Muscle of back (tissue), 11 donors: ENCODE results near the gene CYB5RL. TPM values are rescaled to one million over a fixed set of nuclear protein-coding genes. Genes with fewer than 3 reads are reported as not detected.
A peak's percentile ranks its signal among the peaks of the same experiment; 100 is the strongest.
"Not testable (repeated sequence)": the region's sequence is repeated elsewhere in the genome, so short reads cannot be mapped to it uniquely, and the experiment has no call there.

ENCODE experiments used
- DNase-seq, 3 donors: peaks; one replicate each; pipeline versions ENCODE4 v3.0.0 to v3.0.0-alpha.2; 2013
- polyA plus RNA-seq, 10 donors: library from polyadenylated mRNA; unstranded; fragments of 120-200 nt; gene quantifications; one replicate each; pipeline ENCODE4 v1.2.1, GENCODE V29; 2013; ENCODE audit not compliant: insufficient read length in 10 of 10

The CYB5RL gene
- polyA plus RNA-seq, 10 donors, result 4.3 to 8.4 (median 5.7) TPM

DNA sequence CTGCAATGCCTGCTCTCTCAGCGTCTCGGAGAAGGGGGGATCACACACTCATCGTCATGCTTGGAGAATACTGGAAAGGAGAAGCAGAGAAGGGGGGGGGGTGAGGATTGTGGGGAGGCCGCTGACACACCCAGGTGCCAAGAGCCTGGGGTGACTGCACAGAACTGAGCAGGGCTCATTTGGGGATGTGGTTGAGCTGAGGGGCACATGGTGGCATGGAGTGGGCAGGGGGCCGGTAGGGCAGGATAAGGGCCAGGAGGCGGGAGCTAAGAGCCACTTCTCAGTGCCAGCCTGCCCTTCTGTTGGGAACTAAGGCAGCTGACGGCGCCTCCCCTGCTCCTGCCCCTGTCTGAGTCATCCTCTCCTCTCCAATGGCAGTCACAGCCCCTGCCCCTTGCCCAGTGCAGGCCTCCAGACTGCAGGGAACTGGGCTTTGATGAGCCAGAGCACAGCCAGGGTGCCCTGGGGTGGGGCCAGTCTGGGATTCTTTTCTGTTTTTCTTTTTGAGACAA is 27.3 kb upstream of the CYB5RL start:
- no peak for DNase-seq

GRCh38 chr1:54225986-54226559 is 26.2 kb upstream of the CYB5RL start:
- no peak for DNase-seq

DNA sequence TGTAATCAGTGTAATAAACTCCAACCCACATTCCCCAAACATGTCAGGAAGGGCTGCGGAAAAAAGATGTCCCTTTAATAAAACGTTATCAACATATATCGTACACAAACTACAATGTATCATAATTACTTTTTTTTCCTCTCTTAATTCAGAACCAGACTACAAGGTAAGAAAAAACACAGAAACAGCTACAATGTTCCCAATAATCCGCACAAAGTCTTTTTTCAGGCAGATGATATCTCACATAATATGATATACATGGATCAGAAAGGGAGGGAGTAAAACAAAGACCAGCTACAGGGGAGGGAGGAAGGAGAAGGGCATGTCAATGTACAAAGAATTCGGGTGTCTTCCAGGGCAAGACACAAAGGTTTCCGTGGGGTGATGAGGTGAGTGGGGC is 25.5 kb upstream of the CYB5RL start:
- DNase-seq, result no peak

DNA sequence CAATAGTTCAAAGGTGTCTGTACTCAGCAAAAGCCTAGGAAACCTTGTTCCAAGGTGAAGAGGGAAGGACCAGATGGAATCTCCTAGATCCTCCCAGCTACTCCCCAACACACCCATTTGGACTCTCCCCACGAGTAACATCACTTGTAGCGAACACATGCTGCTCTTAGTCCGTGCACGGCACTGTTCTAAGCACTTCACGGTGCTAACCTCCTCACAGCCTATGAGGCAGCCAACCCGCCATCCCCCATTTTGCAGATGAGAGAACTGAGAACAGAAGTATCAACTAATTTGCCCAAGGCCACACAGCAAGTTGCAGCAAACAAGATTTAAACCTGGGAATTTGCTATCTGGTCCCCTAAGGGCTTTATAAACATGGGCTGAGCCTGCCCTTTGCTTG is 24.4 kb upstream of the CYB5RL start:
- no peak for DNase-seq

- peak in 1 of 3 donors; percentile 44 for DNase-seq
Observed at GRCh38 chr1:54223441-54224202, 23.8 kb upstream of the CYB5RL start.

GRCh38 chr1:54222711-54223110 is 22.9 kb upstream of the CYB5RL start:
- no peak for DNase-seq

- no peak for DNase-seq
Observed at GRCh38 chr1:54221867-54222484, 22.1 kb upstream of the CYB5RL start.

DNA sequence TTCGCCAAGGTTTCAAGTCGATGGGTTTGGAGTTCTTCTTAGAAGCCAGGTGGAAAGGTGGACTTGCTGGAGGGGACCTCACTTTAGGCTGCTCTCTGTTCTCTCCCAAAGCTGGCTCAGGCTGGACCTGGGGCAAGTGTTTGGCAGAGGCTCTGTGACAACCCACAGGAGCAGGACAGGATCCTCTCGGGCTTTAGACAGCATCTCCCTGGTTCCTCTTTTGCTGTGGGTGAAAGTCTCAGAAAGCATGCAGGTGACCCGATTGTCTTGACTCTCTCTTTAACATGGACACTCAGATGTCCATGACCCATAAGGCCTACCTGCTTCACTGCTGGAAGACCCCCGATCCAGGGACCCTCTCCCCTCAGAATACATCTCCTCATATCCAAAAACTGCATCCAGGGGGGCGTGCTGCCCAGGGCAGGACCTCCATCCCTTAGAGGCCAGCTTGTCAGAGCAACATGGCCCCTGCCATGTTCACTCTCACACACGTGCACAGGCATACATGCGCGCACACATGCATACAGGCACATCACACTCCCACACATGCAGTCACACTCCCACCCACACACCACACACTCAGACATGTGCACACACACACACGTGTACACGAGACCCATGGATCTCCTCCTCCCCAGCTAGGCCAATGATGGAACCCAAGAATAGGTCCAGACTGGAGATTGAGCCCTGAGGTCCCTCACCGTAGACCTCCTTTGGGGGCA is 21.4 kb upstream of the CYB5RL start:
- DNase-seq, result no peak

DNA sequence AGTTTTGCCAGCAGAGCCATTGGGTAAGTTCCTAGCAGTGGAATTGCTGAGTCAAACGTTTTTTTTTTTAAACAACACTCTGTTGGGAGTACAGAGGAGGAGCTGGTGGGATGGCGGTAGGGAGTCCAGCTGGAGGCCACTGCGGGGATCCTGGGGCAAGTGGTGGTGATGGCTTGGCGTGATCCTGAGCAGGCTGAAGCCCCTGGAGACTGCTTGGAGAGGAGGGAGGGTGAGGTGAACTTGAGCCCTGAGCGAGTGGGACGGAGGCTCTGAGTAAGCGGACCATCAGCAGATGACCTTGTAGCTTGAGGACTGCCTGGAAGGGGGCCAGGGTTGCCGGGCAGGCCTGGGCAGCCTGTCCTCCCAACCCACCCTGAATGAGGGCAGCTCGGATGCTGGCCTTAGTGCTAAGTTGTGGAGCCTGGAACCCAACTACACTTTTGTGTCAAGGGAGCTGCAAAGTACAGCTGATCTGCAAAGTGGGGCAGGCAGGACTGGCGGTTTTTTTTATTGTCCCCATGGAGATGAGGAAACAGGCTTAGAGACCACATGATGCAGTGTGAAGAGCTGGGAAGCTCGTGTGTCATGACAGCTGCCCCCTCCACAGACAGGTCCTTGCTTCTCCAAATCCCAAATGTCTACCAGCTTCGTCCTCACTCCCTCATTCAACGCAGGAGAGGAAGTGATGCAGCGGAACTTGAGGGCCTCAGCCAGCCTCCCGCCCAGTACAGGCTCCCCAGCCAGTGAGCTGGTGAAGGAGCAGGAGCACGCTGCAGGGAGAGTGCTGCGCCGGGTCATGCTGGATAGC is 20.4 kb upstream of the CYB5RL start:
- peak; percentile 46 to 85 (median 56) for DNase-seq

- no peak for DNase-seq
Observed at GRCh38 chr1:54219688-54220003, 19.8 kb upstream of the CYB5RL start.

DNA sequence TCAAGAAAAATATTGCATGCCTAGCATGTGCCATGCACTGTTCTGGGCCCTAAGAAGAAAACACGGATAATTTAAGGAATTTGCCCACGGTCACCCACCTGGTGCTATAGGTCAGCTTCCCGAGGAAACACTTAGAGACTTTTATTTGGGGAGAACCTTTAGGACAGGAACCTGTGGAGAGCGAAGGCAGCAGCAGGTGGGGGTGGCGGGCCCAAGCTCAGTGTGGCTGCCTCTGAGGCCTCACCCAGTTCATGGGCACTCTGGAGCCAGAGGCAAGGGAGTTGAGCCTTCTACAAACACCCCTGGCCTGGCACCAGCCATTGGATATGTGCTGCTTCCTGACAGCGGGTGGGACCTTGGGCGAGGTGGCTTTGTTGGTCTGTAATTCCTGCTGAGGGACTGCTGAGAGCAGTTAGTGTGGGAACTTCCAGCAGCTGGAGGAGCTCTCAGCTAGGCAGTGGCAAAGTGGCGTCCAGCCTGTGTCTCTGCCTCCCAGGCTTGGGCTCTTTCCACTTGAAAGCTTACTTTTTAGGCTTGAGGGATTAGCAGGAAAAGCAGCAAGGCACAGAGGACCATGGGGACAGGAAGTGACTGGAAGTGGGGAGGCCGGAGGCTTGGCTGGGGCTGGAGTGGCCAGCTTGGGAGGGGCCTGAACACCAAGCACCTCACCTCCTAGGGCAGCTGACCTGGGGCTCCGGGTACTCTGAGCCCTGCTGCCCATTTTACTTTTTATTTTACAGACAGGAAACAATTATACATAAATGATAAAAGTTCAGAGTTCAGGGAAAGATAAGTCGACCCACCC is 19.3 kb upstream of the CYB5RL start:
- peak in 1 of 3 donors; percentile 36 for DNase-seq

- no peak for DNase-seq
Observed at GRCh38 chr1:54215523-54215922, 15.7 kb upstream of the CYB5RL start.

DNA sequence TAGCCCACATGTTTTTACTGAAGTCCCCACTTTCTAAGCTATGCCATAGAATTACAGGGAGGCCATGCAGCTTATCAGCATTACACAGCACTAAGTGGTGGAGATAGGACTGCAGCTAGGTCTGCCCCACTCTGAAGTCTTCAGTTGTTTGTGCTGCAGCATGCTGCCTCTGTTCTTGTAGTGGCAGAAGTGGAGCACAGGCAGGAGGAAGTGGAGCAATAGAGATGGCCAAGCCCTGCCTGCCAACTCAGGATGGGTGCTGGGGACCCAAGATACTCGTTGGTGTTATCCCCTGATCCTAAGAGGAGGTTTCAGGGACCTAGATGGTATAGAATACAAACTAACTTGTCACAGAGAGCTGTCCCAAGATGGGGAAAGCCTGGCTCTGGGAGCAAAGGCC is 13.0 kb upstream of the CYB5RL start:
- DNase-seq, result no peak

DNA sequence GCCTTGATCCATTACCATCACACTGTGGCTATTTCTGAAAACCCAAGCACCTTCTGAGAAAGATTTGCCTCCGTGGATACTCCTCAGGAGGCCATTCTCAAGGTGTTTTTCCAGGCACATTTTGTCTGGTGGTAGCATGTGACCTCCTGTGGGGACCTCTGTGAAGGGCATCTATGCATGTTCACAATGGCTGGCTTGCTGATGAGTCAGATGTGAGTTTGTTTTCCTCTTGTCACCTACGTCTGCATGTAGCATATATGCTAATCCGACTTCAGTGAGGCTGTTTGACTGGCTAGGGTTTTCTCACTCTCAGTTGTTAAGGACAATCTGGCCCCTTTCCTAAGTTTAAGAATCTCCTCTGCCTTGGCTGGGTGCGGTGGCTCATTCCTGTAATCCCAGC is 8.1 kb upstream of the CYB5RL start:
- DNase-seq, result not testable (repeated sequence)

- DNase-seq, result no peak
Observed at GRCh38 chr1:54207287-54207686, 7.5 kb upstream of the CYB5RL start.

- DNase-seq, result no peak
Observed at GRCh38 chr1:54204199-54204598, 4.4 kb upstream of the CYB5RL start.

- no peak for DNase-seq
Observed at GRCh38 chr1:54200519-54200997, 728 bp upstream of the CYB5RL start.

DNA sequence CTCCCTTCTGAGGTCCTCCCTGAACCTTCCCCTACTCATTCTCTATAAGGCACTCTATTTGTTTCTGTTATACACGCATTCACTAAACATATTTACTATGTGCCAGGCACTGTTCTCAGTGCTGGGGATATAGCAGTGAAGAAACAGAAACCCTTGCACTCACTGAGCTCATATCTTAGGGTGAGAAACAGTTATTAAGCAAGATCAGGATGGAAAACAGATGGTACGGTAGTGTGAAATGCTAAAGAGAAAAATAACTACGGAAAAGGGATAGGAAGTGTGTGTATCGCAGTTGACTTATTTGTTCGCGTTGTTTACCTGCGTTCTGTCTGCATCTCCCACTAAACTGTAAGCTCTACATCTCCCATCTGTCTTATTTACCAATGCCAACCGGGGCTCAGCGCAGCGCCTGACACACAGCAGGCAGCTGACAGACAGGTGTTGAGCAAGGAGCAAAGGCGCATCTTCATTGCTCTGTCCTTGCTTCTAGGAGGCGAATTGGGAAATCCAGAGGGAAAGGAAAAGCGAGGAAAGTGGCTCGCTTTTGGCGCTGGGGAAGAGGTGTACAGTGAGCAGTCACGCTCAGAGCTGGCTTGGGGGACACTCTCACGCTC is 572 bp downstream of the CYB5RL start:
- no peak for DNase-seq

DNA sequence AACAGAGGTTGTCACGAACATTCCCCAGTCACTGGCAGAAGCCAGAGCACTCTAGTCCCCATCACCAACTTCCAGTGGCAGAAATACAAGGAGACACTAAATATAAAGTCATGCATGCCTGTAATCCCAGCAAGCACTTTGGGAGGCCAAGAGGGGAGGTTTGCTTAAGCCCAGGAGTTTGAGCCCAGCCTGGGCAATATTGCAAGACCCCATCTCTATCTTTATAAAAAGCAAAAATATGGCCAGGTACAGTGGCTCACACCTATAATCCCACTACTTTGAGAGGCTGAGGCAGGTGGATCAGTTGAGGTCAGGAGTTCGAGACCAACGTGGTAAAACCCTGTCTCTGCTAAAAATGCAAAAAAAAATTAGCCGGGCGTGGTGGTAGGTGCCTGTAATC is 6.4 kb downstream of the CYB5RL start:
- DNase-seq, result no peak

DNA sequence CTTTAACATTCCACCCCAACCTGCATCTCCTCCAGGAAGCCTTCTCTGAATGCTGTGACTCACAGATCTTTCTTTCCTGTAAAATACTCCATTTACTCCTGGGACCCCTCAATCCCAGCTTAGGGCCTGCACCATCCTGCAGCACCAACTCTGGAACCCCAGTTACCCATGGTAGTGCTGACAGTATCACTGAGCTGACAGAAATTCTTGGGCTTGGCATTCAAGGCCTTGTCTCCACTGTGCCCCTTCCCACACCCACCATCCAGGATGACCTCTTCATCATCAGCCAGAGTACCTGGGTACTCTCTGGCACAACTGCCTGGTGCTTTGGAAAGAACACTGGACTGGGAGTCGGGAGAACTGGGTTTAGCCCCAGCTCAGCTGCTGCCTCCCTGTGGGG is 8.3 kb downstream of the CYB5RL start:
- DNase-seq, result no peak
